Fibroblast of mammary gland (primary cell): Measurements from ENCODE around the gene HOXB2.
A peak's percentile ranks its signal among the peaks of the same experiment; 100 is the strongest.

ENCODE experiments used
- DNase-seq: peaks from one replicate; pipeline ENCODE4 v3.0.0-alpha.2; 2010; ENCODE audit warnings: low read depth
- H3K4me3 ChIP-seq: 2 replicates; pipeline ENCODE4 v1.5.1; 2011; ENCODE audit warnings: low read depth, mild to moderate bottlenecking, low read length, moderate library complexity; ENCODE audit not compliant: control insufficient read depth
- CTCF ChIP-seq: conservative IDR thresholded peaks from 2 replicates; pipeline ENCODE4 v1.5.1; 2011; ENCODE audit warnings: low read depth, low read length, inconsistent platforms; ENCODE audit not compliant: control insufficient read depth, insufficient read depth

Gene HOXB2

GRCh38 chr17:48586355-48587258 lies 41.7 kb upstream of the HOXB2 start:
- DNase-seq = no peak
- no peak for TF ChIP-seq CTCF
- H3K4me3 ChIP-seq = peak overlapping the region; percentile 78

GRCh38 chr17:48584223-48584741 lies 39.4 kb upstream of the HOXB2 start:
- peak; percentile 73 for DNase-seq
- TF ChIP-seq CTCF = no peak
- peak overlapping the region; percentile 78 for H3K4me3 ChIP-seq

- DNase-seq = no peak
- no peak for TF ChIP-seq CTCF
- no peak overlapping the region for H3K4me3 ChIP-seq
These were observed 38.9 kb upstream of the HOXB2 start for GRCh38 chr17:48583708-48584222.

- TF ChIP-seq CTCF = no peak
- no peak for DNase-seq
- peak overlapping the region; percentile 68 for H3K4me3 ChIP-seq
These were observed 37.8 kb upstream of the HOXB2 start for GRCh38 chr17:48582750-48583069.

GRCh38 chr17:48579760-48580554 lies 35.0 kb upstream of the HOXB2 start:
- no peak for TF ChIP-seq CTCF
- DNase-seq = no peak
- H3K4me3 ChIP-seq = peak overlapping the region; percentile 68

GRCh38 chr17:48579471-48579759 lies 34.5 kb upstream of the HOXB2 start:
- peak overlapping the region; percentile 71 for H3K4me3 ChIP-seq
- no peak for DNase-seq
- no peak for TF ChIP-seq CTCF
